ENCODE data around the gene LAYN.

DNA sequence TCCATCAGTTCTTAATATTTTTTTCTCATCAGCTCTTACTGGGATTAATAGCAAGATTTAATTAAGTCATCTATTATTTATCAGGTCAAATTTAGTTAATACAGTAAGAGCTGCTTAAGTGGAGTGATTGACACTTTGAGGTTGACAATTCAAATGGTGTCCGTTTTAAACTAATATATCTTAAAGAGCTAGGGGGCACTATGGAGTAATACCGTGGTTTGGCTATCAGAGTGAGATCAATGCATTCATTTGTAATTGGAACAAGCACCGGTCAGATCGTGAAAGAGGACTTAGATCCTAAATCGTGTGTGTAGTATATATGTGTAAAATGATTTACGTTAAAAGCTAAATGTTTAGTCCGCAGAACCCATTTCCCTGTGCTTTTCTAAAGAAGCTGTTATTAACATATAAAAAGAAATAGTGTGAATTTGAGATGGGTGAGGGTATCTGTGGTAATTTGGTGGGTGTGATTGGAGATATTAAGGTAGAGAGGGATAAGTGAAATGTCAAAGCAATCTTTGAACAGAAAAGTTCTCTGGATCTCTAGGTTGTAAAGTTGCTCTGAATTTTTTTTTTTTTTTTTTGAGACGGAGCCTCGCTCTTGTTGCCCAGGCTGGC is 64.0 kb downstream of the LAYN start:
- TF ChIP-seq, protein P1, sequence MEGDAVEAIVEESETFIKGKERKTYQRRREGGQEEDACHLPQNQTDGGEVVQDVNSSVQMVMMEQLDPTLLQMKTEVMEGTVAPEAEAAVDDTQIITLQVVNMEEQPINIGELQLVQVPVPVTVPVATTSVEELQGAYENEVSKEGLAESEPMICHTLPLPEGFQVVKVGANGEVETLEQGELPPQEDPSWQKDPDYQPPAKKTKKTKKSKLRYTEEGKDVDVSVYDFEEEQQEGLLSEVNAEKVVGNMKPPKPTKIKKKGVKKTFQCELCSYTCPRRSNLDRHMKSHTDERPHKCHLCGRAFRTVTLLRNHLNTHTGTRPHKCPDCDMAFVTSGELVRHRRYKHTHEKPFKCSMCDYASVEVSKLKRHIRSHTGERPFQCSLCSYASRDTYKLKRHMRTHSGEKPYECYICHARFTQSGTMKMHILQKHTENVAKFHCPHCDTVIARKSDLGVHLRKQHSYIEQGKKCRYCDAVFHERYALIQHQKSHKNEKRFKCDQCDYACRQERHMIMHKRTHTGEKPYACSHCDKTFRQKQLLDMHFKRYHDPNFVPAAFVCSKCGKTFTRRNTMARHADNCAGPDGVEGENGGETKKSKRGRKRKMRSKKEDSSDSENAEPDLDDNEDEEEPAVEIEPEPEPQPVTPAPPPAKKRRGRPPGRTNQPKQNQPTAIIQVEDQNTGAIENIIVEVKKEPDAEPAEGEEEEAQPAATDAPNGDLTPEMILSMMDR (IDR thresholded peaks at IDR 0.05; ENCODE audit: low read depth, low read length, poor library complexity, severe bottlenecking): peak; percentile 74
- TF ChIP-seq EZH2phosphoT487 (IDR thresholded peaks at IDR 0.05; ENCODE audit: borderline replicate concordance, low read length): no peak
